MCF 10A (cell line): ENCODE measurements around the gene ALDH1L1. TPM values are rescaled to one million over a fixed set of nuclear protein-coding genes. Genes with fewer than 3 reads are reported as not detected.

Experiments used
- BruUV-seq: library from RNA; stranded (reverse); fragments of 400-500 nt; replicated peaks from 2 replicates; lab custom pipeline; 2021; lab: Mats Ljungman, UMichigan
- CTCF ChIA-PET: fragments of 300-600 bp; sonication (Branson Sonifier 250); formaldehyde crosslinking; extraction: SDS; loops from one replicate; lab custom pipeline; 2021; ENCODE audit warnings: antibody characterized with exemption, inconsistent platforms; lab: Yijun Ruan, JAX
- POLR2A ChIA-PET: fragments of 300-600, 350-650 bp; sonication (Branson Sonifier 250); formaldehyde crosslinking; extraction: SDS; loops from one replicate; lab custom pipeline; 2020; ENCODE audit warnings: antibody characterized with exemption, inconsistent platforms; lab: Yijun Ruan, JAX
- DNase-seq: peaks from one replicate; pipeline ENCODE4 v3.0.0-alpha.2; 2018; ENCODE audit not compliant: unreplicated experiment
- H3K27ac Mint-ChIP-seq: one replicate; pipeline ENCODE4 v1.8.0; 2022; ENCODE audit warnings: mild to moderate bottlenecking, low read depth, mixed read lengths; ENCODE audit not compliant: unreplicated experiment
- H3K27me3 Mint-ChIP-seq: one replicate; pipeline ENCODE4 v1.8.0; 2022; ENCODE audit warnings: mixed read lengths; ENCODE audit not compliant: insufficient read depth, unreplicated experiment
- H3K36me3 Mint-ChIP-seq: one replicate; pipeline ENCODE4 v1.8.0; 2022; ENCODE audit warnings: mild to moderate bottlenecking, moderate library complexity, mixed read lengths; ENCODE audit not compliant: insufficient read depth, unreplicated experiment
- H3K4me1 Mint-ChIP-seq: one replicate; pipeline ENCODE4 v1.8.0; 2022; ENCODE audit warnings: mixed read lengths; ENCODE audit not compliant: insufficient read depth, unreplicated experiment
- H3K4me3 Mint-ChIP-seq: one replicate; pipeline ENCODE4 v1.8.0; 2022; ENCODE audit warnings: mild to moderate bottlenecking, moderate library complexity, mixed read lengths; ENCODE audit not compliant: unreplicated experiment
- H3K9me3 Mint-ChIP-seq: one replicate; pipeline ENCODE4 v1.8.0; 2022; ENCODE audit warnings: mixed read lengths; ENCODE audit not compliant: unreplicated experiment
- intact Hi-C: fragments of 100-400 bp; cut with micrococcal nuclease; formaldehyde crosslinking; loops from 2 replicates; pipeline ENCODE4 v1.14.1; 2022
- total RNA-seq: library from RNA; stranded (reverse); gene quantifications from 2 replicates; pipeline ENCODE4 v1.2.3, GENCODE V29; 2022
- TF ChIP-seq, protein P1 (sequence below): fragments of 200-600 bp; IDR thresholded peaks from one replicate; pipeline ENCODE4 v1.8.0; 2022; ENCODE audit warnings: antibody characterized with exemption, mild to moderate bottlenecking; ENCODE audit not compliant: unreplicated experiment

The ALDH1L1 gene
- total RNA-seq, 1 experiment from 2014 or later = 1.9 TPM

- no peaks in the 10 kb centered on the region for H3K36me3 Mint-ChIP-seq
- BruUV-seq = no TSS peak
- peaks cover 8% of the 10 kb centered on the region for H3K4me1 Mint-ChIP-seq
- no peak overlapping the region for H3K4me3 Mint-ChIP-seq
- no peaks in the 10 kb centered on the region for H3K9me3 Mint-ChIP-seq
- TF ChIP-seq, protein P1, sequence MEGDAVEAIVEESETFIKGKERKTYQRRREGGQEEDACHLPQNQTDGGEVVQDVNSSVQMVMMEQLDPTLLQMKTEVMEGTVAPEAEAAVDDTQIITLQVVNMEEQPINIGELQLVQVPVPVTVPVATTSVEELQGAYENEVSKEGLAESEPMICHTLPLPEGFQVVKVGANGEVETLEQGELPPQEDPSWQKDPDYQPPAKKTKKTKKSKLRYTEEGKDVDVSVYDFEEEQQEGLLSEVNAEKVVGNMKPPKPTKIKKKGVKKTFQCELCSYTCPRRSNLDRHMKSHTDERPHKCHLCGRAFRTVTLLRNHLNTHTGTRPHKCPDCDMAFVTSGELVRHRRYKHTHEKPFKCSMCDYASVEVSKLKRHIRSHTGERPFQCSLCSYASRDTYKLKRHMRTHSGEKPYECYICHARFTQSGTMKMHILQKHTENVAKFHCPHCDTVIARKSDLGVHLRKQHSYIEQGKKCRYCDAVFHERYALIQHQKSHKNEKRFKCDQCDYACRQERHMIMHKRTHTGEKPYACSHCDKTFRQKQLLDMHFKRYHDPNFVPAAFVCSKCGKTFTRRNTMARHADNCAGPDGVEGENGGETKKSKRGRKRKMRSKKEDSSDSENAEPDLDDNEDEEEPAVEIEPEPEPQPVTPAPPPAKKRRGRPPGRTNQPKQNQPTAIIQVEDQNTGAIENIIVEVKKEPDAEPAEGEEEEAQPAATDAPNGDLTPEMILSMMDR = no peak
- intact Hi-C loops = no loop called here
- no peak overlapping the region for H3K27ac Mint-ChIP-seq
- ChIA-PET CTCF (interaction anchor here (1.6 kb wide), 1 partner anchor 26 kb away, joined by 5 read pairs; no protein-coding TSS in a partner anchor), POLR2A (interaction anchor here (0.7 to 1.1 kb wide), 2 partner anchors 14 to 81 kb away, joined by 3 to 4 read pairs; no protein-coding TSS in a partner anchor)
- no peaks in the 10 kb centered on the region for H3K27me3 Mint-ChIP-seq
- no peak for DNase-seq
Measured at GRCh38 chr3:126107957-126108675, 72.3 kb downstream of the ALDH1L1 start.

- ChIA-PET CTCF (interaction anchor here (1.6 kb wide), 1 partner anchor 26 kb away, joined by 5 read pairs; no protein-coding TSS in a partner anchor), POLR2A (interaction anchor here (0.7 kb wide), 1 partner anchor 80 kb away, joined by 3 read pairs; no protein-coding TSS in a partner anchor)
- BruUV-seq = no TSS peak
- TF ChIP-seq, protein P1 = no peak
- no peak overlapping the region for H3K4me3 Mint-ChIP-seq
- DNase-seq = no peak
- intact Hi-C loops = no loop called here
- H3K27ac Mint-ChIP-seq = no peak overlapping the region
- H3K9me3 Mint-ChIP-seq = no peaks in the 10 kb centered on the region
- H3K4me1 Mint-ChIP-seq = peaks cover 8% of the 10 kb centered on the region
- H3K27me3 Mint-ChIP-seq = no peaks in the 10 kb centered on the region
- no peaks in the 10 kb centered on the region for H3K36me3 Mint-ChIP-seq
Measured at GRCh38 chr3:126107203-126107939, 73.0 kb downstream of the ALDH1L1 start.

DNA sequence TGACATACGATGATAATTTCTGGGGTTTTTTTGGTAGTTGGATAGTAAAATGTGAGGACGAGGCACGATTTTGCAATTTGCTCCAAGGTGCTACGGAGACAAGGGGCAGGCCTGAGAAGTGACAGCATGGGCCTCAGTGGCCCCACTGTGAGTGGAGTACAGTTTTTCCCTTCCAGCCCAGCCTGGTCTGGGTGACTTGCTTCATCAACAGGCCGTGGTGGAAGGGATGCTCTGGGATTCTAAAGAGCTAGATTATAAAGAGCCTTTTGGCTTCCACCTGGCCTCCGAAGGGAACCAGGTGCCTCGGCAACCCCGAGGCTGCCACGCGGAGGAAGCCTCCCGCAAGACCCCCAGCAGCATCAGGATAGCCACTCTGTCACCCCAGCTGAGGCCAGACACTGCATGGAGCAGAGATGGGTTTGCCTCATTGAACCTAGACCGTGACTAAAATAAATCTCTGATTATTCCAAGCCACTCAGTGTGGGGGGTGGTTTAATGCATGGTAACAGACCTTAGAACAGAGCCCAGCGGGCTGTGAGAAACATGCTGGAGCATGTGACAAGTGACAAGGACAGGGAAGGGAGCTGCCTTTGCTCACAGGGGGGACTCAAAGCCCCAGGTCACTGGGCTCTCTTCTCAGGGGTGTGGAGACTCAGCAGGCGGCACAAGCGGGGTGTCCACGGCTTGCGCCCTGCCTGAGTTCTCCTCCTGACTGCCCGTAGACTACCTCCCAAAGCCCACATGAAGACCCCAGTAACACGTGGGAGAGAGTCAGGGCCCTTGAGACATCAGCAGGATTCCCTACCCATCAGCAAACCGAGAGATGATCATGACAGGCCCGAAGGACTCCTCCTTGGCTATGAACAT lies 73.8 kb downstream of the ALDH1L1 start:
- TF ChIP-seq, protein P1 = no peak
- BruUV-seq = no TSS peak
- Mint-ChIP-seq H3K4me3 (no peak overlapping the region), H3K27me3 (no peaks in the 10 kb centered on the region), H3K36me3 (no peaks in the 10 kb centered on the region), H3K27ac (no peak overlapping the region), H3K9me3 (no peaks in the 10 kb centered on the region), H3K4me1 (peaks cover 8% of the 10 kb centered on the region)
- ChIA-PET POLR2A (no interaction called here), CTCF (interaction anchor here (1.1 kb wide), 1 partner anchor 284 kb away, joined by 3 read pairs; no protein-coding TSS in a partner anchor)
- no peak for DNase-seq
- intact Hi-C loops = no loop called here
